ENCODE results near the gene KRTAP10-3. TPM values are rescaled to one million over a fixed set of nuclear protein-coding genes. Genes with fewer than 3 reads are reported as not detected.

KRTAP10-3 gene
- total RNA-seq, 4 donors from 2014 or later = not detected

- TF ChIP-seq POLR2A (IDR thresholded peaks at IDR 0.05) (no peak), CTCF (IDR thresholded peaks at IDR 0.05 in 4 of 5, conservative IDR thresholded peaks at IDR 0.05 in 1 of 5) (no peak)
- H3K9me3 ChIP-seq = no peaks in the 10 kb centered on the region
- ATAC-seq (no peak), DNase-seq (no peak)
- in situ Hi-C loops (cut with MboI; ENCODE audit: low sequenced_read_pairs in 4 of 4) (loop anchor here in 1 of 4 donors (25.0 kb wide), 1 partner anchor 266 kb away; no protein-coding TSS in a partner anchor), intact Hi-C loops (cut with DNase I; ENCODE audit: low total_unique reads) (no loop called here)
- no peaks in the 10 kb centered on the region for H3K36me3 ChIP-seq
- no peak overlapping the region for H3K4me3 ChIP-seq
- H3K27ac ChIP-seq = no peak overlapping the region
- no peaks in the 10 kb centered on the region for H3K4me1 ChIP-seq
- peaks cover 3 to 11% (median 6%) of the 10 kb centered on the region in 3 donors for H3K27me3 ChIP-seq
Measured at GRCh38 chr21:44521301-44521927, 37.2 kb downstream of the KRTAP10-3 start.

- no peak overlapping the region for H3K4me3 ChIP-seq
- H3K27me3 ChIP-seq = peaks cover 3 to 11% (median 6%) of the 10 kb centered on the region in 3 donors
- DNase-seq (no peak), ATAC-seq (no peak)
- H3K36me3 ChIP-seq = no peaks in the 10 kb centered on the region
- no peak overlapping the region for H3K27ac ChIP-seq
- no peak for TF ChIP-seq POLR2A (IDR thresholded peaks at IDR 0.05)
- no peak for TF ChIP-seq CTCF (IDR thresholded peaks at IDR 0.05 in 4 of 5, conservative IDR thresholded peaks at IDR 0.05 in 1 of 5)
- intact Hi-C loops (cut with DNase I; ENCODE audit: low total_unique reads) (no loop called here), in situ Hi-C loops (cut with MboI; ENCODE audit: low sequenced_read_pairs in 4 of 4) (loop anchor here in 1 of 4 donors (25.0 kb wide), 1 partner anchor 267 kb away; no protein-coding TSS in a partner anchor)
- no peaks in the 10 kb centered on the region for H3K9me3 ChIP-seq
- H3K4me1 ChIP-seq = no peaks in the 10 kb centered on the region
Measured at GRCh38 chr21:44520326-44521300, 38.0 kb downstream of the KRTAP10-3 start.

- no peak for ATAC-seq
- intact Hi-C loops (cut with DNase I; ENCODE audit: low total_unique reads) = no loop called here
Measured at GRCh38 chr21:44519346-44520325, 39.0 kb downstream of the KRTAP10-3 start.

More at GRCh38 chr21:44519346-44520325, 39.0 kb downstream of the KRTAP10-3 start:
- in situ Hi-C loops (cut with MboI; ENCODE audit: low sequenced_read_pairs in 4 of 4) = loop anchor here in 1 of 4 donors (25.0 kb wide), 1 partner anchor 268 kb away; no protein-coding TSS in a partner anchor
- TF ChIP-seq POLR2A (IDR thresholded peaks at IDR 0.05) (no peak), CTCF (IDR thresholded peaks at IDR 0.05 in 4 of 5, conservative IDR thresholded peaks at IDR 0.05 in 1 of 5) (no peak)
- no peak overlapping the region for H3K27ac ChIP-seq
- peaks cover 3 to 11% (median 6%) of the 10 kb centered on the region in 3 donors for H3K27me3 ChIP-seq
- DNase-seq = no peak
- no peak overlapping the region for H3K4me3 ChIP-seq
- no peaks in the 10 kb centered on the region for H3K4me1 ChIP-seq
- no peaks in the 10 kb centered on the region for H3K36me3 ChIP-seq
- no peaks in the 10 kb centered on the region for H3K9me3 ChIP-seq

Measured in gastrocnemius medialis (tissue), 4 donors.